Measurements from ENCODE around the gene HOXA5.

Gene HOXA5

GRCh38 chr7:27102581-27103442 lies 40.7 kb downstream of the HOXA5 start, which contains the start of gene HOXA2:
Gene HOXA2, minus strand, starts transcription at chr7:27102683. Its CDS starts 183 bp downstream, at chr7:27102500.
- peaks cover under 1% of the 10 kb centered on the region for H3K4me1 ChIP-seq (ENCODE audit: low read depth, poor library complexity, severe bottlenecking)
- no peaks in the 10 kb centered on the region for H3K27me3 ChIP-seq (ENCODE audit: insufficient read depth, low read depth)
- H2AFZ ChIP-seq (ENCODE audit: low read depth) = no peak within 1 kb of the TSS
- peaks cover 6% of the 10 kb centered on the region; the same call in 1 of the 2 replicates for H3K79me2 ChIP-seq (ENCODE audit: insufficient read depth, low read depth)
- H3K4me2 ChIP-seq = no peak within 1 kb of the TSS
- no peak for TF ChIP-seq CTCF (conservative IDR thresholded peaks at IDR 0.05; ENCODE audit: low read depth, low read length)
- H3K27ac ChIP-seq = no peak within 1 kb of the TSS
- H3K9ac ChIP-seq = no peak within 1 kb of the TSS
- no peak within 1 kb of the TSS for H3K4me3 ChIP-seq (IDR thresholded peaks at IDR 0.05; ENCODE audit: insufficient read depth, low read depth, low read length)
- no peaks in the 10 kb centered on the region for H3K36me3 ChIP-seq (ENCODE audit: insufficient read depth)
- no peaks in the 10 kb centered on the region; the same call in 1 of the 2 replicates for H4K20me1 ChIP-seq (ENCODE audit: insufficient read depth)

GRCh38 chr7:27101957-27102580 lies 41.4 kb downstream of the HOXA5 start:
- no peak overlapping the region for H2AFZ ChIP-seq (ENCODE audit: low read depth)
- no peaks in the 10 kb centered on the region for H3K27me3 ChIP-seq (ENCODE audit: insufficient read depth, low read depth)

GRCh38 chr7:27101171-27101956 lies 42.1 kb downstream of the HOXA5 start:
- Histone ChIP-seq H4K20me1 (ENCODE audit: insufficient read depth) (no peaks in the 10 kb centered on the region; the same call in 1 of the 2 replicates), H3K4me2 (no peak overlapping the region), H3K36me3 (ENCODE audit: insufficient read depth) (no peaks in the 10 kb centered on the region), H3K27me3 (ENCODE audit: insufficient read depth, low read depth) (no peaks in the 10 kb centered on the region), H3K27ac (no peak overlapping the region), H3K4me3 (IDR thresholded peaks at IDR 0.05; ENCODE audit: insufficient read depth, low read depth, low read length) (no peak overlapping the region), H2AFZ (ENCODE audit: low read depth) (no peak overlapping the region), H3K4me1 (ENCODE audit: low read depth, poor library complexity, severe bottlenecking) (peaks cover 7% of the 10 kb centered on the region), H3K9ac (no peak overlapping the region), H3K79me2 (ENCODE audit: insufficient read depth, low read depth) (peaks cover 16% of the 10 kb centered on the region)
- no peak for TF ChIP-seq CTCF (conservative IDR thresholded peaks at IDR 0.05; ENCODE audit: low read depth, low read length)

More at GRCh38 chr7:27101957-27102580, 41.4 kb downstream of the HOXA5 start:
- H3K9ac ChIP-seq = no peak overlapping the region
- H3K4me1 ChIP-seq (ENCODE audit: low read depth, poor library complexity, severe bottlenecking) = peaks cover 7% of the 10 kb centered on the region
- H3K4me2 ChIP-seq = no peak overlapping the region
- peaks cover 13% of the 10 kb centered on the region for H3K79me2 ChIP-seq (ENCODE audit: insufficient read depth, low read depth)
- no peak overlapping the region for H3K27ac ChIP-seq
- no peak overlapping the region for H3K4me3 ChIP-seq (IDR thresholded peaks at IDR 0.05; ENCODE audit: insufficient read depth, low read depth, low read length)
- TF ChIP-seq CTCF (conservative IDR thresholded peaks at IDR 0.05; ENCODE audit: low read depth, low read length) = no peak
- H4K20me1 ChIP-seq (ENCODE audit: insufficient read depth) = no peaks in the 10 kb centered on the region; the same call in 1 of the 2 replicates
- H3K36me3 ChIP-seq (ENCODE audit: insufficient read depth) = no peaks in the 10 kb centered on the region

- Histone ChIP-seq H3K4me3 (IDR thresholded peaks at IDR 0.05; ENCODE audit: insufficient read depth, low read depth, low read length) (no peak overlapping the region), H3K4me1 (ENCODE audit: low read depth, poor library complexity, severe bottlenecking) (peaks cover 7% of the 10 kb centered on the region), H3K79me2 (ENCODE audit: insufficient read depth, low read depth) (peaks cover 16% of the 10 kb centered on the region), H3K36me3 (ENCODE audit: insufficient read depth) (no peaks in the 10 kb centered on the region), H2AFZ (ENCODE audit: low read depth) (no peak overlapping the region), H3K4me2 (no peak overlapping the region), H3K27me3 (ENCODE audit: insufficient read depth, low read depth) (no peaks in the 10 kb centered on the region), H4K20me1 (ENCODE audit: insufficient read depth) (no peaks in the 10 kb centered on the region; the same call in 1 of the 2 replicates), H3K9ac (no peak overlapping the region), H3K27ac (no peak overlapping the region)
- TF ChIP-seq CTCF (conservative IDR thresholded peaks at IDR 0.05; ENCODE audit: low read depth, low read length) = no peak
Measured at GRCh38 chr7:27100694-27101170, 42.7 kb downstream of the HOXA5 start.

All from KMS-11 (cell line).